ENCODE data around the gene VIT.
"Not testable (repeated sequence)": the region's sequence is repeated elsewhere in the genome, so short reads cannot be mapped to it uniquely, and the experiment has no call there.

GRCh38 chr2:36689013-36689412 lies 7.5 kb upstream of the VIT start:
- TF ChIP-seq POLR2AphosphoS5, CTCF, EP300 (IDR thresholded peaks at IDR 0.05): not testable (repeated sequence)

Measured in esophagus muscularis mucosa (tissue), 4 donors.